ENCODE measurements around the gene NELFB.

The NELFB gene

GRCh38 chr9:137269231-137269772 lies 14.2 kb downstream of the NELFB start:
- Histone ChIP-seq H2AFZ (ENCODE audit: low read depth, low read length) (no peak overlapping the region), H3K4me3 (ENCODE audit: low read length) (no peak overlapping the region), H3K4me1 (ENCODE audit: low read length) (no peaks in the 10 kb centered on the region), H3K27me3 (ENCODE audit: low read depth, low read length) (no peaks in the 10 kb centered on the region), H3K36me3 (replicated peaks; ENCODE audit: low read depth, low read length) (peaks cover 26% of the 10 kb centered on the region), H3K79me2 (ENCODE audit: low read length) (no peaks in the 10 kb centered on the region), H3K4me2 (ENCODE audit: low read length) (no peak overlapping the region), H4K20me1 (ENCODE audit: insufficient read depth, low read length) (no peaks in the 10 kb centered on the region), H3K27ac (ENCODE audit: low read length) (no peak overlapping the region), H3K9ac (ENCODE audit: low read length) (no peak overlapping the region), H3K9me3 (ENCODE audit: insufficient read depth, low read length) (no peaks in the 10 kb centered on the region)
- TF ChIP-seq CTCF (IDR thresholded peaks at IDR 0.05; ENCODE audit: low read depth, low read length), result no peak
- TF ChIP-seq EZH2phosphoT487 (IDR thresholded peaks at IDR 0.05; ENCODE audit: low read depth), result no peak

- Histone ChIP-seq H3K79me2 (ENCODE audit: low read length) (no peaks in the 10 kb centered on the region), H3K4me3 (ENCODE audit: low read length) (no peak overlapping the region), H3K36me3 (replicated peaks; ENCODE audit: low read depth, low read length) (peaks cover 26% of the 10 kb centered on the region), H3K9ac (ENCODE audit: low read length) (no peak overlapping the region), H4K20me1 (ENCODE audit: insufficient read depth, low read length) (no peaks in the 10 kb centered on the region), H3K27me3 (ENCODE audit: low read depth, low read length) (no peaks in the 10 kb centered on the region), H3K27ac (ENCODE audit: low read length) (no peak overlapping the region), H3K4me2 (ENCODE audit: low read length) (no peak overlapping the region), H3K9me3 (ENCODE audit: insufficient read depth, low read length) (no peaks in the 10 kb centered on the region), H3K4me1 (ENCODE audit: low read length) (peaks cover 15% of the 10 kb centered on the region), H2AFZ (ENCODE audit: low read depth, low read length) (no peak overlapping the region)
- no peak for TF ChIP-seq CTCF (IDR thresholded peaks at IDR 0.05; ENCODE audit: low read depth, low read length)
These were observed 16.0 kb downstream of the NELFB start for GRCh38 chr9:137270929-137271695.

GRCh38 chr9:137271696-137272076 lies 16.6 kb downstream of the NELFB start:
- Histone ChIP-seq H3K4me2 (ENCODE audit: low read length) (no peak overlapping the region), H3K9me3 (ENCODE audit: insufficient read depth, low read length) (no peaks in the 10 kb centered on the region), H3K36me3 (replicated peaks; ENCODE audit: low read depth, low read length) (peaks cover 20% of the 10 kb centered on the region), H3K79me2 (ENCODE audit: low read length) (no peaks in the 10 kb centered on the region), H3K27ac (ENCODE audit: low read length) (no peak overlapping the region), H2AFZ (ENCODE audit: low read depth, low read length) (no peak overlapping the region), H4K20me1 (ENCODE audit: insufficient read depth, low read length) (no peaks in the 10 kb centered on the region), H3K9ac (ENCODE audit: low read length) (no peak overlapping the region), H3K27me3 (ENCODE audit: low read depth, low read length) (no peaks in the 10 kb centered on the region), H3K4me1 (ENCODE audit: low read length) (peaks cover 20% of the 10 kb centered on the region), H3K4me3 (ENCODE audit: low read length) (no peak overlapping the region)
- no peak for TF ChIP-seq EZH2phosphoT487 (IDR thresholded peaks at IDR 0.05; ENCODE audit: low read depth)
- no peak for TF ChIP-seq CTCF (IDR thresholded peaks at IDR 0.05; ENCODE audit: low read depth, low read length)

- Histone ChIP-seq H3K79me2 (ENCODE audit: low read length) (no peaks in the 10 kb centered on the region), H3K4me3 (ENCODE audit: low read length) (no peak overlapping the region), H3K4me1 (ENCODE audit: low read length) (peaks cover 28% of the 10 kb centered on the region), H3K4me2 (ENCODE audit: low read length) (no peak overlapping the region), H3K27ac (ENCODE audit: low read length) (no peak overlapping the region), H3K9me3 (ENCODE audit: insufficient read depth, low read length) (no peaks in the 10 kb centered on the region), H3K27me3 (ENCODE audit: low read depth, low read length) (no peaks in the 10 kb centered on the region), H2AFZ (ENCODE audit: low read depth, low read length) (no peak overlapping the region), H3K36me3 (replicated peaks; ENCODE audit: low read depth, low read length) (peaks cover 16% of the 10 kb centered on the region), H3K9ac (ENCODE audit: low read length) (no peak overlapping the region), H4K20me1 (ENCODE audit: insufficient read depth, low read length) (no peaks in the 10 kb centered on the region)
- TF ChIP-seq EZH2phosphoT487 (IDR thresholded peaks at IDR 0.05; ENCODE audit: low read depth) (no peak), CTCF (IDR thresholded peaks at IDR 0.05; ENCODE audit: low read depth, low read length) (no peak)
These were observed 17.3 kb downstream of the NELFB start for GRCh38 chr9:137272241-137273094.

All from OCI-LY3 (cell line).